ENCODE data around the gene SPG7.

SPG7 gene

GRCh38 chr16:89485701-89486246, 22.4 kb upstream of the SPG7 start:
- no peak for TF ChIP-seq CTCF (IDR thresholded peaks at IDR 0.05; ENCODE audit: low read length, missing control alignments)
- DNase-seq (ENCODE audit: low read depth) = no peak
- no peak overlapping the region for H3K4me3 ChIP-seq (replicated peaks; ENCODE audit: low read depth, low read length)

- TF ChIP-seq CTCF (IDR thresholded peaks at IDR 0.05; ENCODE audit: low read length, missing control alignments) = peak; percentile 25
- DNase-seq (ENCODE audit: low read depth) = peak; percentile 98
- peak overlapping the region; percentile 71 for H3K4me3 ChIP-seq (replicated peaks; ENCODE audit: low read depth, low read length)
Measured at GRCh38 chr16:89489040-89489897, 18.9 kb upstream of the SPG7 start.

GRCh38 chr16:89489898-89490438, 18.2 kb upstream of the SPG7 start:
- DNase-seq (ENCODE audit: low read depth) = no peak
- no peak for TF ChIP-seq CTCF (IDR thresholded peaks at IDR 0.05; ENCODE audit: low read length, missing control alignments)
- H3K4me3 ChIP-seq (replicated peaks; ENCODE audit: low read depth, low read length) = peak overlapping the region; percentile 71

GRCh38 chr16:89490439-89491237, 17.6 kb upstream of the SPG7 start, which contains the start of gene ANKRD11:
Gene ANKRD11, minus strand, starts transcription at chr16:89490561. Its CDS starts 173,542 bp downstream, at chr16:89317019.
- DNase-seq (ENCODE audit: low read depth) = peak; percentile 100
- no peak for TF ChIP-seq CTCF (IDR thresholded peaks at IDR 0.05; ENCODE audit: low read length, missing control alignments)
- peak within 1 kb of the TSS; percentile 85 for H3K4me3 ChIP-seq (replicated peaks; ENCODE audit: low read depth, low read length)

GRCh38 chr16:89491238-89491869, 16.8 kb upstream of the SPG7 start:
- DNase-seq (ENCODE audit: low read depth) = peak; percentile 43
- peak overlapping the region; percentile 85 for H3K4me3 ChIP-seq (replicated peaks; ENCODE audit: low read depth, low read length)
- TF ChIP-seq CTCF (IDR thresholded peaks at IDR 0.05; ENCODE audit: low read length, missing control alignments) = peak; percentile 12

GRCh38 chr16:89491974-89492687, 16.1 kb upstream of the SPG7 start:
- no peak for DNase-seq (ENCODE audit: low read depth)
- no peak for TF ChIP-seq CTCF (IDR thresholded peaks at IDR 0.05; ENCODE audit: low read length, missing control alignments)
- peak overlapping the region; percentile 85 for H3K4me3 ChIP-seq (replicated peaks; ENCODE audit: low read depth, low read length)
